Measurements from ENCODE around the gene TNIP2.

DNA sequence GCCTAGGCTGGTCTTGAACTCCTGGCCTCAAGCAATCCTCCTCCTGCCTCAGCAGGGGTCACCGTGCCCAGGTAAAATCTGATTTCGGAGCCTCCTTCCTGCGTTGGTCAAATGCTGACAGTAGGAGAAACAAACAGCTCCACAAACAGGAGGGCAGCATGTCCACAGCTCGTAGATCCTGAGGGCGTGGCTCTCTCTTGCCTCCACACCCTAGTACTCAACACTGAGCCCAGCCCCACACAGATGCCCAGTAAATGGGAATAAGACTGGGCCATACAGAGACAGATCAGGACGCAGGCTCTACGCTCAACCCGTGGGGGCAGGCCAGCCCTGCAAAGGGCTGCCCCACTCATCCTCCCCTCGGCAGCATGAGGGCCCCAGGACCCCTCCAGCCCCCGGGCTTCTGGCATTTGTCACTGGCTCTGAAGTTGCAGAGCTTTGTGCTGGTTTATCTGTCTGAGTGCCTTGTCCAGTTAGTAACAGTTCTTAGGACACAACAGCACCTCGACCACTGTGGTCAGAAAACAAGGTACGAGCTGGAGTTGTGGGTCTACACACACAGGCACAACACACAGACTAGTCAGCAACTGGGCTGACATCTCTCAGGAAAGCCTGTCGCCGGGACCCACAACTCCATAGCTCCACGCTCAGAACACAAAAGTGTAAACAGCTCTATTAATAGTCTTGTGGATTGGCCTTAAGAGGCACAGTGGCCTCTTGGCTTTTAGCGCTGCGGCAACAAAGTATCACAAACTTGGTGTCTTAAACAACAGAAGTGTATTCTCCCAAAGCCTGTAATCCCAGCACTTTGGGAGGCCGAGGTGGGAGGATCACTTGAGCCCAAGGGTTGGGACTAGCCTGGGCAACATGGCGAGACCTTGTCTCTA lies 5.2 kb downstream of the TNIP2 start:
- TF ChIP-seq, protein P1, sequence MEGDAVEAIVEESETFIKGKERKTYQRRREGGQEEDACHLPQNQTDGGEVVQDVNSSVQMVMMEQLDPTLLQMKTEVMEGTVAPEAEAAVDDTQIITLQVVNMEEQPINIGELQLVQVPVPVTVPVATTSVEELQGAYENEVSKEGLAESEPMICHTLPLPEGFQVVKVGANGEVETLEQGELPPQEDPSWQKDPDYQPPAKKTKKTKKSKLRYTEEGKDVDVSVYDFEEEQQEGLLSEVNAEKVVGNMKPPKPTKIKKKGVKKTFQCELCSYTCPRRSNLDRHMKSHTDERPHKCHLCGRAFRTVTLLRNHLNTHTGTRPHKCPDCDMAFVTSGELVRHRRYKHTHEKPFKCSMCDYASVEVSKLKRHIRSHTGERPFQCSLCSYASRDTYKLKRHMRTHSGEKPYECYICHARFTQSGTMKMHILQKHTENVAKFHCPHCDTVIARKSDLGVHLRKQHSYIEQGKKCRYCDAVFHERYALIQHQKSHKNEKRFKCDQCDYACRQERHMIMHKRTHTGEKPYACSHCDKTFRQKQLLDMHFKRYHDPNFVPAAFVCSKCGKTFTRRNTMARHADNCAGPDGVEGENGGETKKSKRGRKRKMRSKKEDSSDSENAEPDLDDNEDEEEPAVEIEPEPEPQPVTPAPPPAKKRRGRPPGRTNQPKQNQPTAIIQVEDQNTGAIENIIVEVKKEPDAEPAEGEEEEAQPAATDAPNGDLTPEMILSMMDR (IDR thresholded peaks at IDR 0.05; ENCODE audit: insufficient read depth, low read length, poor library complexity, severe bottlenecking) = no peak
- TF ChIP-seq EZH2phosphoT487 (conservative IDR thresholded peaks at IDR 0.05; ENCODE audit: low read length) = no peak
